Mucosa of gallbladder (tissue), 1 donor: ENCODE measurements around the gene CRTC1. TPM values are rescaled to one million over a fixed set of nuclear protein-coding genes. Genes with fewer than 3 reads are reported as not detected.

Experiments used
- DNase-seq: peaks from one replicate; pipeline ENCODE4 v3.0.0-alpha.2; 2020; ENCODE audit warnings: low spot score
- total RNA-seq: library from RNA; stranded (reverse); gene quantifications from one replicate; pipeline ENCODE4 v1.2.1, GENCODE V29; 2021
- donor health status: DM: no; HTN: no; CAD: no.

CRTC1 gene
- total RNA-seq, 1 donor from 2014 or later = 23.6 TPM

- DNase-seq = no peak
Measured at GRCh38 chr19:18768046-18768771, 84.7 kb downstream of the CRTC1 start.

- no peak for DNase-seq
Measured at GRCh38 chr19:18768997-18769891, 85.8 kb downstream of the CRTC1 start.

DNA sequence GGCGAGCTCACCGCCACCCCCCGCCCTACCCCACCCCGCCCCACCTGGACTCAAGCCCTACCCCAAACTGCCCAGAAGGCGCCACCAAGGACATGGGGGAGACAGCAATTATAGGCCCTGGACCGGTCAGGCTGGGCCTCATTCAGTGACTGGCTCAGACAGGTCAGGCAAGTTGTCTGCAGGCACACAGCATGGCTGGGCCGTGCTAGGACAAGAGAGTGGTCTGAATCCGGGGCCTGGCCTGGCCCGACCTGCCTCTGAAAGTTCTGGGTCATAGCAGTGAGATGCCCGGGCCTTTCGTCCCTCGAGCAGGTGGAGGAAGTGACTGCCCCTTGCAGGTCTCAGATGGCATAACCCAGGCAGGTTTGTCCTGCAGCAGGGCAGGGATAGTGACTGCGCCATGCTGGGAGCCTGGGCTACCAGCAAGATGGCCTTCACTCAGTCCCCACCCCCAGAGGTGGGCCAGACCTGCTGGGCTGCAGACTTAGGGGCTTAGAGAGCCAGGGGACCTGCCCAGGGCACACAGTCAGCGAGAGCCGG is 86.6 kb downstream of the CRTC1 start:
- no peak for DNase-seq

GRCh38 chr19:18770663-18771327 is 87.3 kb downstream of the CRTC1 start:
- no peak for DNase-seq

DNA sequence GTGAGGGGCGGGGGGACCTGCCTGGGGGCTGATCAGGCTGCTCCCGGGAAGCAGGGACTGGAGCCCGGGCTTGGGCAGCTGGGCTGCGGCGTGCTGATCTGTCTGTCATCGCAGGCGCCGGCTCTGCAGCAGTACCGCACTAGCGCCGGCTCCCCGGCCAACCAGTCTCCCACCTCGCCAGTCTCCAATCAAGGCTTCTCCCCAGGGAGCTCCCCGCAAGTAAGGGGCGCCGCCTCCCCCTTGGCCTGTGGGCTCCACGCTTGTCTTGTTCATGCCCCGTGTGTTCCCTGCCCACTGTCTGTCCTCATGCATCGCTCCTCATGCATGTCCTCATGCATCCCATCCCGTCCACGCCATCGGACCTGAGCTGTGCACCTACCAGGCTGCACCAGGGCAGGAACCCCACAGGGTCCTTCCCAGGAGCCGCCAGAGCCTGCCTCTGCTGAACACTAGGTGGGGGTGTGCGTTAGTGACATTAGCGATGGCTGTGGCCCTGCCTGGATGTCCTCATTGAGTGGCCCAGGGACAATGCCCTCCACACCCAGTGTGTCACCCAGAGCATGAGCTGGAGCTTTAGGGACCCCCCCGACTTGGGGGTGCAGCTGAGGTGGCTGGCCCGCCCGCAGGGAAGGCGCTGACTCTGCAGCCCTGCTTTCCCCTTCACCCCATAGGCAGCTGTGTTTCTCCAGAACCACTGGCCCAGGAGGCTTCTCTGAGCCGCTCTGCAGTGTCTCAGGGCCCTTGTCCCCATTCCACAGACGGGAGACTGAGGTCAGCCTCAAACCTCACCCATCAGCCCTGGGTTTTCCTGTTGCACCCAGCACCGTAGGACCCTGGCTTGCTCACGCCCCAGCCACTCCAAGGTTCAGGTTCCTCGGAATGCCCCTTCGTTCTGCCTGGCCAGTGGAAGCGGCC is 88.1 kb downstream of the CRTC1 start:
- DNase-seq = no peak

DNA sequence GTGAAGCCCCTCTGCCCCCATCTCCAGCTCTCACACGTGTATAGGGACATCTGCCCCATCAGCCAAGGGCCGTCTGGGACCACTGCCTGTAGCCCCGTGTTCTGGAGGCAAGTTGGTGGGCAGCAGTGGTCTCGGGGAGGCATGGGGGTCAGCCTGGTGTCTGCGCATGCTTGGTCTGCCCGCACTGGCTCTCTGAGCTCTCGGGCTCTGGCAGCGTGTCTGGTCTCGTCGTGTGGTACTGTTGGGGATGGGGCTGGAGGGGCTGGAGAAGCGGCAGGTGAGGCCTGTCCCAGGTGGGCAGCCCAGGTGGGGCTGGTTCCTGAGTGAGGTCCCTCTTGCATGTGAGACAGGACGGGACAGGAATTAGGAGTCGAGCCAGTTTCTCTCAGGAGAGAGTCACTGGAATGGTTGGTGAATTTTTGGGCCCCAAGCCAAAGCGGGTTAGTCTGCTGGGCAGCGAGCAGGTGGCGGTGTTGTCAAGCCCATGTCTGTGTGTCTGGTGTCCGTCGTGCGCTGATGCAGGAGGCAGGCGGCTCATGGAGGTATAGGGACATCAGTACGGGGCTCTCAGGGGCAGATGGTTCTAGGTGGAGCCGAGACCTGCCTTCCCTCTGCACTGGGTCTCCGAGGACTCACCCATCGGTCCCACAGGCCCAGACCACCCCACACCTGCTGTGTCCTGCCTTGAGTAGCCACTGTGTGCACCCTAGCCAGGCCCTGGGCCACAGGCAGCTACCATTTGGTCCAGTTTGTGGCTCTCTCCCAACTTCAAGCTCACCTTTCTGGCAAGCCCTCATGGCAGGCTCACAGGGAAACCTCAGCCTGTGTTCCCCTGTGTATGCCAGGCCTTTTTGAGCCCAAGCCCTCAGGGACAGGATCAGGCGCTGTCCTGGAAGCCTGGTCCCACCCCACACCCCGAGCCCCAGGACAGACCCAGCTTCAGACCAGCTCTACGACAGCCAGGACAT is 89.4 kb downstream of the CRTC1 start:
- DNase-seq = no peak

DNA sequence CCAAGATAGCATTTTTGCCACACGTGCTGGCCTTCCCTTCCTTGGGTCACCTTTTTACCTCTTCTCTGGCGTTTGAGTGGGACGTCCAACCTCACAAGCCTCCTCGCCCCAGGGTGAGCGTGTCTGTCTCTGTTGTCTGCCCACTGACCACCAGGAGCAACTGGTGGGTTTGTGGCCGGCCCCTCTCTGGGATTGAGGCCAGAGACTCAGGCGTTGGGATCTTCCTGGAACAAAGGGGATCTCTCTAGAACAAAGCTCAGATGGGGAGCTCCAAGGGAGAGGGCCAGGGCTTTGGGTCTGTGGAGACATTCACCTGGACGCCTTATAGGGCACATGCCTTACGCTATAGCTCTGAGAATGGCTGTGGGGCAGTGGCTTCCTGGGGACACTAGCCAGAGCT is 90.2 kb downstream of the CRTC1 start:
- no peak for DNase-seq

GRCh38 chr19:18774107-18774506 is 90.6 kb downstream of the CRTC1 start:
- DNase-seq = no peak

GRCh38 chr19:18774782-18775444 is 91.4 kb downstream of the CRTC1 start:
- no peak for DNase-seq

DNA sequence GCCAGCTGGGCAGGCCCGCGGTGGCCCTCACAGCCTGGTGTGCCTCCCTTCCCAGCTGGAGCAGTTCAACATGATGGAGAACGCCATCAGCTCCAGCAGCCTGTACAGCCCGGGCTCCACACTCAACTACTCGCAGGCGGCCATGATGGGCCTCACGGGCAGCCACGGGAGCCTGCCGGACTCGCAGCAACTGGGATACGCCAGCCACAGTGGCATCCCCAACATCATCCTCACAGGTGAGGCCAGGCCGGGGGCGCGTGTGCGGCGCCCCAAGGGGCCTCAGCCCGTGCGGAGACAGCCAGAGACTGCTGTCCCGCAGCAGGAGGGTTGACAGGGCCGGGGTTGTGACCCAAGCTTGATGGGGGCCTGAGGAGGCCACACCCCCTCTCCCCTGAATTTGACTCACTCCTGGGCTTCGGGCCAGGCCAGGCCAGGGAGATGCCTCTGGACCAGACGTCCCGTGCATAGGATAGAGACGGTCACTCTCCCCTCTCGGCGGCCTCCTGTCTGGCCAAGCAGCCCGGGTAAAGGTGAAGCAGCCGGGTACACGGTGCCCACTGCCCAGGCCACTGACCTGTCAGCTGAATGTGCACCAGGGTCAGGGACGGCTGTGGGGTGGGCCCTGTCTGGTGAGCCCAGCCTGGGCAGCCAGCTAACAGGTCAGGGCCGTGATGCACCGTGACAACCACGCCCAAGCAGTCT is 92.3 kb downstream of the CRTC1 start:
- no peak for DNase-seq

DNA sequence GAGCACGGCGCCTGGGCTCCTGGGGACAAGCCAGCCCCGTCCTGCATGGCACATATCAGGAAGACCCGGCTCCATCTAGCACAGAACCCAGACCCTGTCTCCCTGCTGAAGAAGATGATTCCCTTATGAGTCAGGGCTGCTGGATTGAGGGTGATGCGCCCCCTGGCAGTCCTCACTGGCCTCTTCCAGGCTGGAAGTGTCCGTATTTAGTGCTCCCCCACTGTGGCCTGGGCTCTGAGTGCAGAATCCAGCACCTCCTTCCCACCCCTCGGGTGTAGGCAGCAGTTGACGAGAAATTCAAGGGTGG is 92.8 kb downstream of the CRTC1 start:
- DNase-seq = no peak

DNA sequence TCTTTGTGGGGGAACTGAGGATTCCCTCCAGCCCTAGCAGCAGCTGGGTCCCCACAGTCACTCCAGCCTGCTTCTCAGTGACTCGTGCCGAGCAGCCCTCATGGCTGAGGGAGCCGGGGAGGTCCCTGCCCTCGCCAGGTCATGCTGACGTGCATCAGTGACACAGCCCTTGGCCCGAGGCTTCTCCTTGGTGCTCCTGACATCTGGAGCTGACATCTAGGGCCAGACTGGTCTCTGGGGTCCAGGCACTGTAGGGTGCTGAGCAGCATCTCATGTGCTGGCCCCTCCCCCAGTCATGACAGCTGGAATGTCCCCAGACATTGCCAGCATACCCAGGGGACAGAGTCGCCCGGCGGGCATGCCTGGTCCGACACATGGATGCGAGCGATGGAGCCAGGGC is 93.3 kb downstream of the CRTC1 start:
- no peak for DNase-seq

GRCh38 chr19:18777301-18778075 is 94.0 kb downstream of the CRTC1 start:
- DNase-seq = no peak

- no peak for DNase-seq
Measured at GRCh38 chr19:18778076-18778389, 94.6 kb downstream of the CRTC1 start.

GRCh38 chr19:18778826-18779495 is 95.5 kb downstream of the CRTC1 start:
- no peak for DNase-seq

DNA sequence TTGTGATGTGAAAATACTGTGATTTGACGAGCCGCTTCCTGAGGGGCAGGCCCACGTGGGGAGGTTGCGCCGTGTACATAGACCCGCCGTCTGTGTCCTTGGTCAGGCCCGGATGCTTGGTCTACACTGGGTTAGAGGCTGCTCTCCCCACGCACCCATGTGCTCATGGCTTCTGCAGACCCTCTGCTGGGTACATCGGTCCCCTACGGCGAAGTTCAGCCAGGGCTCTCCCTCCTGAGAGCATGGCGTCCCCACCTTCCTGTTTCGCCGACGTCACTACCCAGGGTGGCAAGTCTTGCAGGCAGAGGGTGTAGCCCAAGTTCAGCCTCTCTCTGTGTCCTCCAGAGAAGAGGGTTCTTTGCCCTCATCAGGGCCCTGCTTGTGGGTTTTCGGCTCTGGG is 96.6 kb downstream of the CRTC1 start:
- DNase-seq = no peak

- DNase-seq = no peak
Measured at GRCh38 chr19:18780631-18781030, 97.2 kb downstream of the CRTC1 start.
